ENCODE results near the gene CACNA1H.

The CACNA1H gene

DNA sequence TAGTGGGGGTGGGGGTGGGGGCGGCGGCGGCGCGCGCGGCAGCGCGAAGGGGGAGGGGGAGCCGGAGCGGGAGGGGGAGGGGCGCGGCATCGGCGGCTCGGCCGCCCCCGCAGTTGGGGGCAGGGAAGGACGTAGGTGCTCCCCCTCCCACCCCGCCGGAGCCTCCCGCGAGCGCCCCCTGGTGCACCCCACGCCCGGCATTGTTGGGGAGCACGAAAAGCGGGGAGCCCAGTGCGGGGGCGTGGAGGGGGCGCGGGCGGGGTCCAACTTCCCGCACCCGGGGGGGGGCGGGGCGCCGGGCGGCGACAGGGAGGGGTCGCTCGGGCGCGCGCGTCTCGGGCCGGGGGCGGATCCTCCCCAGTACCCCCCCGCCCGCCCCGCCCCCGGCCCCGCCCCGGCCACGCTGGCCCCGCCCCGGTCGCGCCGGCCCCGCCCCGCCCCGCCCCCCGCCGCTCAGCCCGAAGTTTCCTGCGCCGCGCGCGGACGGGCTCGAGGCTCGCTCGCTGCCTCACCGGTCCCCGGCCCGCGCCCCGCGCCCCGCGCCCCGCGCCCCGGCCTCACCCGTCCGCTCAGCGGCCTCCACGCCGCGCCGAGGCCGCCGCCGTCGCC lies at the start of gene CACNA1H:
CACNA1H (plus strand) TSS at position 456 of the 609 bp plus-strand sequence. CDS start 632 bp downstream, outside the sequence.
- DNase-seq: no peak

- DNase-seq: no peak
These were observed 49.3 kb upstream of the CACNA1H start for GRCh38 chr16:1103636-1103980.

- peak; percentile 4 for DNase-seq
These were observed 46.9 kb upstream of the CACNA1H start for GRCh38 chr16:1105888-1106620.

DNA sequence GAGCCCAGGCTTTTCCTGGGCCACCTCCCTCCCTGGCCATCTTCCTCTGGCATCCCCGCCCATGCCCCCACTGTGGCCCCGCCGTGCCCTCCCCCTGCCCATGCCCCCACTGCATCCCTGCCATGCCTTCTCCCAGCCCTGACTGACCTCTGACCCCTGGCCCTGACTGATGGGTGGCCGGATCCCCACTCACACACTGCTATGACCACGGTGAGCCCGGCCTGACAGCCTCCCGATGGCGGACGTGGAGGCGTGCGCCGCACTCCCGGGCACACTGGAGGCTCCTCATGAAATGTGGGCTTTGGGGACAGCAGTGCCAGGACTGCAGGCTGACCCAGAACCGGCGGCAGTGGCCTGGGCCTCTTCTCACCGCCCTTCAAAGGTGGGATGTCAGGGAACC lies 46.2 kb upstream of the CACNA1H start:
- no peak for DNase-seq

- DNase-seq: no peak
These were observed 45.8 kb upstream of the CACNA1H start for GRCh38 chr16:1107141-1107540.

- no peak for DNase-seq
These were observed 45.2 kb upstream of the CACNA1H start for GRCh38 chr16:1107731-1108130.

GRCh38 chr16:1108299-1109252 lies 44.3 kb upstream of the CACNA1H start:
- DNase-seq: no peak

DNA sequence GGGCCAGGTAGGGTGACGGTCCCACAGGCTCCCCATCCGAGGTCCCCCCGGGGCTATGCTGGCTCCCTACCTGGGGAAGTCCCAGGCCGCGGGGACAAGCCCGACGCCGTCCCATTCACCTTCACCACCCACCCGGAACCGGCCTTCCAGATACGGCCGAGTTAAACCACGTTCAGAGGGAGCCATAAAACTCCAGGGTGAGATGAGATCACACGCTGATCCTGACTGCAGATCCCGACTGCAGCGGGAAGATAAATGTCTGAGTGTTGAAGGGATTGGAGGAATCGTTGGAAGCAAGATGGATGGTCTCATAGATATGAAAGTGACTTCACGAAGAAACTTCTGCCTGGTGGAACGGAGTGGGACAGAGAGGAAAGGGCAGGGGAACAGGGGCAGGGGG lies 43.3 kb upstream of the CACNA1H start:
- DNase-seq: no peak

GRCh38 chr16:1112506-1113184 lies 40.3 kb upstream of the CACNA1H start:
- no peak for DNase-seq

DNA sequence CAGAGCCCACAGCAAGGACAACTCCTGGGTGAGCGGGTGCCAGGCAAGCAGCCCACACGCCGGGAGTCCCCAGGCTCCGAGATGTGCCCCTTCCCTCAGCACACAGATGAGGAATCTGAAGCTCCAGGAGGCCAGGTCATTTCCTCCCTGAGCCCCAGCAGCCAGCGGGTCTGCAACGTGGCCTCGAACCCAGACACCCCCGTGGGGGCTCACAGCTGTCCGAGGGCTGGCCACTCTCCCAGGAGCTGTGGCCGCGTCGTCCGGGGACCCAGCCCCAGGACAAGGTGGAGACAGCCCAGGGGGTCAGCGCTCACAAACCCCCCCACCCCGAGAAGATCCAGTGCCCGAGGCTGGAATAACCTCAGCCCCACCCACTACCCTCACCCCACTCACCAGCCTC lies 39.4 kb upstream of the CACNA1H start:
- no peak for DNase-seq

DNA sequence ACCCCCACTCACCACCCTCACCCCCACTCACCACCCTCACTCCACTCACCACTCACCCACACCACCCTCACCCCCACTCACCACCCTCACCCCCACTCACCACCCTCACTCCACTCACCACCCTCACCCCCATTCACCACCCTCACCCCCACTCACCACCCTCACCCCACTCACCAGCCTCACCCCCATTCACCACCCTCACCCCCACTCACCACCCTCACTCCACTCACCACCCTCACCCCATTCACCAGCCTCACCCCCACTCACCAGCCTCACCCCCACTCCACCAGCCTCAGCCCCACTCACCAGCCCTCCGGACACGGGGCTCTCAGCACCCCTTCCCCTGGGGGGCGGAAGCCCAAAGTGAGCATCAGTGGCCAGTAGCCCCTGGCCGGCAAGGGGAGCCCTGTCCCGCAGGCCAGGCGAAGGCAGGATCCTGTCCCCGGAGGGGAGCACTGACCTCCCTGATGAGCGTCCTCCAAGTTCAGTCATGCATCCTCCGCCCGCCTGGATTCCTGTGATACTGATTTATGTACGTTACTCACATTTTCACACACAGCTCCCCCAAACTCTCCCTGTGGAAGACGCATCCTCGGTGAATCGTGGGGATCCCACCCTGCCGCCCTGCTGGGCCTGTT lies 38.9 kb upstream of the CACNA1H start:
- DNase-seq: no peak

DNA sequence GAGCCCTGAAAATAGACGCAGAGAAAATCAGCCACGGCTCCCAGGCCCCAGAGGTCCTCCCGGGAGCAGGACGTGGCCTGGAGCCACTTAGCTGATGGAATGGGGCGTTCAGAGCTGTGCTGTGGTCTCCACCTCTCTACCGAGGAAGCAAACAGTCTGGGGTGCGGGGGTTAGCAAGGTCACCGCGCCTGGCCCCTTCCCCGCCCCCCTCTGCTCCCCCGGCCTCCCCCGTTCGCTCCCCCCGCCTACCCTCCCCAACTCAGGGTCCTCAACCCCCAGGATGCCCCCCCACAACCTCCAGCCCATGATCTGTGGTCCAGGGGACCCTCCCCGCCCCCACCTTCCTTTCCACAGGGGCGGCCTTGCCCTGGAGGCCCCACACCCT lies 36.2 kb upstream of the CACNA1H start:
- no peak for DNase-seq

GRCh38 chr16:1117176-1117900 lies 35.6 kb upstream of the CACNA1H start:
- DNase-seq: no peak

GRCh38 chr16:1117926-1118325 lies 35.0 kb upstream of the CACNA1H start:
- DNase-seq: no peak

DNA sequence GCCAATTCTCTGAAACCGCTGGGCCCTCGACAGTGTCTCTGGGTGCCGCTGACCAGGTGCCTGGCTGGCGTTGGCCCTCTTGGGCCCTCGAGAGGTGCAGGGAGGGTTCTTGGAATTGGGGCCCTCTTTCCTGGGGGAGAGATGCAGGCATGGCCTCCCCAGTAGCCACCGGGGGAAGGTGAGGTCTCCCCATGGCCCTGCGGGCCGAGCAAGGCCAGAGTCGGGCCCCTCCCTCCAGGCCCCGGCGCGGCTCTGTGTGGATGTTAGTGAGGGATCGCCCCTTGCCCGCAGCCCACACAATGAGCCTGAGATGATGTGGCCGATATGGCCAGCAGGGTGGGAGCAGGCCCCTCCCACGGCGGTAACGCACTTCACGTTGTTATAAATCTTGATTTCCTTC lies 33.8 kb upstream of the CACNA1H start:
- DNase-seq: no peak

DNA sequence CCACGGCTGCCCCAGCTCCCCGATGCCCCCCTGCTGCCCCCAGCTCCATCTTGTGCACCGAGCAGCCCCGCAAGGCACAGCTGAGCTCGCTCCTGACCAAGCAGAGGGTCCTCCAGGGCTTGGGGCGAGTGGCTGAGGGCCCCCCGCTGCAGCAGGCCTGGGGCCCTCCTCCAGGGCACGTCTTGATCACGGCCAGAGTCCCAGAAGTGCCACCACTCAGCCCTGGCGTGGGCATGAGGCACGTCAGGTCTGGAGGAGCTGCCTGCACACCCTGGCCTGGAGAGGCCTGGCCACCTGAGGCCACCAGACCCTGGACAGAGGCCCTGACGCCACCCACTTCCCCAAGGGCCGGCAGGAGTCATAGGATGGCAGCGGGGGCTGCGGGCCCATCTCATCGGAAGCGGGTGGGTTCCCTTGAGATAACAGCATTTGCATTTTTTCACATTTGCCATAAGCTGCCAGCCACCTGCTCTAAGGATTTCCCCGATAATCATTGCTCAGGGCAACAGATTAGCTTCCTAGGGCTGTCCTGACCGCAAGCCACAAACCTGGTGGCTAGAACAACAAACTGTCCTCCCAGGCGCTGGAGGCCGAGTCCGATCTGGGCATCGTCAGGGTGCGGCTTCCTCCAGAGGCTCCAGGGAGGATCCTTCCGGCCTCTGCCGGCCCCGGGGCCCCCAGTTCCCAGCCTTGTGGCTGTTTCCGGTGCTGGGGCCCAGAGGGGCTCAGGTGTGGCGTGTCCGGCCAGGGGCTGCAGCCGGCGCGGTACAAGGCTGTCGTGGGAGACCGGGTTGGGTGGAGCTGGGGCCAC lies 32.9 kb upstream of the CACNA1H start:
- no peak for DNase-seq

DNA sequence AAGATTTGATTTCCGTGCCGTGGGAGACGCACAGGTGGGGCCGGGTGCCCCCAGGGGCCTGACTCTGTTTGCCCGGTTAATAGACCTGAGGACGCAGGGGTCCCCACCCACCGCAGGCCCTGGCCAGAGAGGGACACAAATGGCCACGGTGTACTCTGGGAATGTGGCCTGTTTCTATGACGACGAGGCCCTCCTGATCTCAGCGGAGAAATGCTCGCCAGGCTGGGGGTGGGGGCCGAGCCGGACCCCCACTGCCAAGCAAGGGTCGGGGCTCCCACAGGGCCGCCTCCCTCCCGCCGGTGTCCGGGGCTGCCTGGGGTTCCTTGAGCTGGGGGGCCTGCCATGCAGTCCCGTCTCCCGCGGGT lies 32.3 kb upstream of the CACNA1H start:
- no peak for DNase-seq

GRCh38 chr16:1121009-1121408 lies 31.9 kb upstream of the CACNA1H start:
- no peak for DNase-seq

GRCh38 chr16:1121601-1122397 lies 31.1 kb upstream of the CACNA1H start:
- no peak for DNase-seq

DNA sequence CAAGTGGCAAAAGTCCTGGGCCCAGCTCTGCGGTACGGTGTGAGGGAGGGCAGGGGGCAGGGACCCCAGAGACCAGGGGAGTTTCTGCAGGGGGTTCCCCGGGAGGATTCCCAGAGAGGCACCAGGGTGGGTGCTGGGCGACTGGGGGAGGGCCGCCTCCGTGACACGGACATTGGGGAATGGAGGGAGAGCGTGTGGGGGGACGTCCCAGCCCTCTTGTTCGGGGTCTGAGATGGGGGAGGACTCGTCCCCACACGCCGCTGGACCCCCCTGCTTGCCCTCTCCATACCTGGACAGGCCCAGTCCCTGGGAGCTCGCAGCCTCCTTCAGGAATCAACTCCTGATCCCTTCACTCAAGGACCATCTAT lies 30.5 kb upstream of the CACNA1H start:
- DNase-seq: no peak
